GM23338 (cell line): ENCODE results near the gene HBM.

Source experiments
- CTCF ChIP-seq, 2 experiments: fragments of 200-600 bp in 1 of 2; sonication (generic) in 1 of 2; conservative IDR thresholded peaks; 2 replicates each; pipeline versions ENCODE4 v1.5.1 to v1.6.1; 2016 to 2017; ENCODE audit warnings: antibody characterized with exemption in 2 of 2, low read depth in 2 of 2, mild to moderate bottlenecking in 2 of 2, moderate library complexity in 1 of 2
- POLR2AphosphoS5 ChIP-seq: IDR thresholded peaks from 2 replicates; pipeline ENCODE4 v1.6.1; 2016; ENCODE audit warnings: antibody characterized with exemption, low read depth

- TF ChIP-seq POLR2AphosphoS5 (no peak), CTCF (conservative IDR thresholded peaks at IDR 0.05; ENCODE audit: low read depth in 2 of 2) (no peak)
Observed at GRCh38 chr16:187330-187729, 21.6 kb downstream of the HBM start.
